Adrenal gland (tissue), 12 donors: Measurements from ENCODE around the gene LEPROT. TPM values are rescaled to one million over a fixed set of nuclear protein-coding genes. Genes with fewer than 3 reads are reported as not detected.

ENCODE experiments used
- DNase-seq, 7 donors: peaks; one replicate each; pipeline ENCODE4 v3.0.0-alpha.2; 2019 to 2020
- H3K27ac ChIP-seq, 5 donors: fragments of 200-600 bp; sonication (generic) in 4 of 5; 1 replicate in 3 of 5; 2 replicates in 2 of 5; pipeline versions ENCODE4 v1.5.1 to v1.8.0; 2016 to 2020; ENCODE audit warnings: mild to moderate bottlenecking in 1 of 5
- H3K27me3 ChIP-seq: fragments of 200-600 bp; 2 replicates; pipeline ENCODE4 v1.8.0; 2021
- H3K36me3 ChIP-seq, 2 donors: fragments of 200-600 bp; replicated peaks in 1 of 2; 1 replicate in 1 of 2; 2 replicates in 1 of 2; pipeline versions ENCODE4 v1.5.1 to v1.8.0; 2018 to 2022
- H3K4me1 ChIP-seq, 2 donors: fragments of 200-600 bp; replicated peaks in 1 of 2; 1 replicate in 1 of 2; 2 replicates in 1 of 2; pipeline versions ENCODE4 v1.5.1 to v1.8.0; 2018 to 2021
- H3K4me3 ChIP-seq, 4 donors: fragments of 200-600 bp; sonication (generic) in 3 of 4; one replicate each; pipeline ENCODE4 v1.5.1; 2016 to 2018
- H3K9me3 ChIP-seq, 3 donors: fragments of 200-600 bp; sonication (generic) in 1 of 3; replicated peaks in 1 of 3; 1 replicate in 2 of 3; 2 replicates in 1 of 3; pipeline versions ENCODE4 v1.5.1 to v1.8.0; 2016 to 2021
- CTCF ChIP-seq, 6 experiments: fragments of 450-650 bp in 4 of 6; fragments of 200-600 bp in 2 of 6; sonication (generic) in 1 of 6; IDR thresholded peaks; 1 replicate in 5 of 6; 2 replicates in 1 of 6; pipeline versions ENCODE4 v1.5.1 to v1.8.0; 2016 to 2021; ENCODE audit warnings: antibody characterized with exemption in 6 of 6, mild to moderate bottlenecking in 2 of 6, moderate library complexity in 1 of 6
- POLR2A ChIP-seq, 2 donors: fragments of 450-650 bp; IDR thresholded peaks; one replicate each; pipeline ENCODE4 v1.6.1; 2017; ENCODE audit warnings: antibody characterized with exemption in 2 of 2, mild to moderate bottlenecking in 2 of 2, moderate library complexity in 1 of 2
- WGBS, 4 donors: extraction: QIAGEN DNeasy Blood & Tissue Kit in 2 of 4; methylation state at CpG; one replicate each; pipeline versions ENCODE4 v1.1.5 to v1.1.7; 2013 to 2017; 5-methylcytosine and 5-hydroxymethylcytosine counted together
- intact Hi-C, 2 donors: fragments of 100-400 bp; cut with DNase I; formaldehyde crosslinking; loops; one replicate each; pipeline versions ENCODE4 v1.14.1 to v1.15.0; 2022 to 2023
- polyA plus RNA-seq, 3 donors: library from polyadenylated mRNA; stranded (reverse); fragments of 200-250 nt in 2 of 3; fragments of 350-450 nt in 1 of 3; fragmentation: Illumina TruSeq in 1 of 3; extraction: RNeasy Lipid Tissue Mini Kit (QIAGEN cat#74804) in 1 of 3; gene quantifications; one replicate each; pipeline ENCODE4 v1.2.3, GENCODE V29; 2013 to 2014
- total RNA-seq, 9 donors: library from RNA; depleted of rRNA in 4 of 9; stranded (reverse); fragments of >200 nt in 4 of 9; fragments of 120-200 nt in 1 of 9; fragmentation: NEBNext Ultra II Directional in 1 of 9; extraction: Animal tissue kit (Norgen Biotek cat#: 25700) in 1 of 9; gene quantifications; one replicate each; pipeline versions ENCODE4 v1.1.0 to v1.2.4, GENCODE V29; 2013 to 2023
- donor health status: healthy with polysubstance abuse.
- donor health status: Bipolar disorder and iron deficiency.
- donor health status: DM: yes; HTN: yes; CAD: no.
- donor health status: DM: no; HTN: no; CAD: no.
- donor health status: DM: no; HTN: no; CAD: no.
- donor health status: DM: yes; HTN: yes; CAD: no.

LEPROT gene
- total and polyA plus RNA-seq, 12 donors, result 35.4 to 155 (median 93.1) TPM

DNA sequence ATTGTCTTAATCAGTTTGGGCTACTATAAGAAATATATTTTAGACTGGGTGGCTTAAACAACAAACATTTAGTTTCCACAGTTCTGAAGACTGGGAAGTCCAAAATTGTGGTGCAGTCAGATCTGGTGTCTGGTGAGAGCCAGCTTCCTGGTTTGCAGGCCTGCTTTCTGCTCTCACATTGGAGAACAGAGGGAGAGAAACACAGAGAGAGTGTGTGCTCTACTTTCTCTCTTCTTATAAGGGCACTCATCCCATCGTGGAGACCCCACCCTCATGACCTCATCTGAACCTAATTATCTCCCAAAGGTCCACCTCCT, 4.1 kb downstream of the LEPROT start:
- Histone ChIP-seq H3K9me3 (no peaks in the 10 kb centered on the region), H3K36me3 (peaks cover 0 to 29% of the 10 kb centered on the region in 2 donors), H3K27me3 (no peaks in the 10 kb centered on the region), H3K4me3 (no peak overlapping the region), H3K27ac (peak overlapping the region; percentile 69 to 100 (median 99)), H3K4me1 (peaks cover 22 to 44% of the 10 kb centered on the region in 2 donors)
- TF ChIP-seq POLR2A (IDR thresholded peaks at IDR 0.05) (no peak), CTCF (IDR thresholded peaks at IDR 0.05) (no peak)
- WGBS, 4 donors, result 58 to 77% (median 76%) methylated on average over 1 of the region's 1 CpG
- intact Hi-C loops, result loop anchor here in 1 of 2 donors (10.0 kb wide), 1 partner anchor 170 kb away; no protein-coding TSS in a partner anchor
- no peak for DNase-seq

DNA sequence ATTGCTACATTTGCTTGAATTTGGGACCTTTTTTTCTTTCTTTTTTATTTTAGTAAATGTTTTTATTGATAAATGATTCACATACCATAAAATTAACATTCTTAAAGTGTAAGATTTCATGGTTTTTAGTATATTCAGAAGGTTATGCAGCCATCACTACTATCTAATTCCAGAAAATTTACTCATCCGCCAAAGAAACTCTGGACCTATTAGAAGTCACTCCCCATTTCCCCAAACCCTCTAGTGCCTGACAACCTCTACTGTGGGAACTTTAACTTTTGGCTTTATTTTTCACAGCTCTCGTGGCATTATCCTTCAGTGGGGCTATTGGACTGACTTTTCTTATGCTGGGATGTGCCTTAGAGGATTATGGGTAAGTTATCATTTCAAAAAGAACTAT, 4.5 kb downstream of the LEPROT start:
- WGBS, 4 donors, result 92 to 100% (median 95%) methylated on average over 2 of the region's 2 CpGs
- peaks cover 27 to 48% of the 10 kb centered on the region in 2 donors for H3K4me1 ChIP-seq
- peak overlapping the region in 3 of 5 donors; percentile 70 to 100 (median 99) for H3K27ac ChIP-seq
- no peaks in the 10 kb centered on the region for H3K27me3 ChIP-seq
- TF ChIP-seq POLR2A (IDR thresholded peaks at IDR 0.05) (no peak), CTCF (IDR thresholded peaks at IDR 0.05) (no peak)
- DNase-seq, result no peak
- peaks cover 0 to 29% of the 10 kb centered on the region in 2 donors for H3K36me3 ChIP-seq
- H3K9me3 ChIP-seq, result no peaks in the 10 kb centered on the region
- H3K4me3 ChIP-seq, result no peak overlapping the region
- intact Hi-C loops, result loop anchor here in 1 of 2 donors (10.0 kb wide), 1 partner anchor 170 kb away; no protein-coding TSS in a partner anchor

DNA sequence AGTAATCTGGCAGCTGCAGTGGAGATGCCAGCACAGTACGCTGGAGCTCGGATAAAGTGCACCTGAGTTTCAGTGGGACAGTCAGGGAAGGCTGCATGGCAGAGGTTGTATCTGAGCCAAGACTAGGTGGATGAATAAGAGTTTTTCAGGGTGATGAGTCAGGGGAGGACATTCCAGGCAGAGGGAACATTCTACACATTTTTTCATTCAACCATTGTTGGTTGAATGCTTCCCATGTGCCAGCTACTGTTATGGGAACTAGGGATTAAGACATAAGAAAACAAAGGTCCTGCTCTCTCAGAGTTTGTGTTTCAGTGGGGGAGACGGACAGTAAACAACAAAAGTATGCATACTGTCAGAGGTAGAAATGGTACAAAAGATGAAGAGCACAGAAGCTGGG, 5.2 kb downstream of the LEPROT start:
- Histone ChIP-seq H3K4me3 (no peak overlapping the region), H3K27ac (peak overlapping the region in 2 of 5 donors; percentile 16 to 56), H3K4me1 (peaks cover 34 to 55% of the 10 kb centered on the region in 2 donors), H3K27me3 (no peaks in the 10 kb centered on the region), H3K36me3 (peaks cover 0 to 29% of the 10 kb centered on the region in 2 donors), H3K9me3 (no peaks in the 10 kb centered on the region)
- DNase-seq, result no peak
- intact Hi-C loops, result loop anchor here in 1 of 2 donors (10.0 kb wide), 1 partner anchor 171 kb away; no protein-coding TSS in a partner anchor
- WGBS, 4 donors, result 92 to 95% (median 95%) methylated on average over 3 of the region's 3 CpGs
- TF ChIP-seq CTCF (IDR thresholded peaks at IDR 0.05), result no peak
- no peak for TF ChIP-seq POLR2A (IDR thresholded peaks at IDR 0.05)

DNA sequence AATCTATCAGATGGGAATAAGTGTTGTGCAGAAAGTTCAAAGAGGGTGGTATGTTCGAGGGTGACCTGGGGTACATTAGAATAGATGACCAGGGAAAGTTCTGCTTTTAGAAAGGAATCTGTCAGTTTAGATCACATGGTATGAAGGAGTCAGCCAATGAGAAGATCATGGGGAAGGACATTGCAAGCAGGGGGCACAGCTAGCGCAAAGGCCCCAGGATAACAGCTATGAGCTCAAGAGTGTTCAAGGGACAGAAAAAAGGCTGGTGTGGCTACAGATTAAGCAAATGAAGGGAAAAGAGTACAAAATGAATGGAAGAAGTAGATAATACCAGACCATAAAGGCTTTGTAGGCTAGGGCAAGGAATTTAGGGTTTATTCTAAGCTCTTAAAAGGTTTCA, 8.6 kb downstream of the LEPROT start:
- Histone ChIP-seq H3K27me3 (no peaks in the 10 kb centered on the region), H3K9me3 (no peaks in the 10 kb centered on the region), H3K4me1 (peaks cover 19 to 42% of the 10 kb centered on the region in 2 donors), H3K4me3 (no peak overlapping the region), H3K27ac (peak overlapping the region in 4 of 5 donors; percentile 25 to 85 (median 66)), H3K36me3 (peaks cover 0 to 45% of the 10 kb centered on the region in 2 donors)
- TF ChIP-seq POLR2A (IDR thresholded peaks at IDR 0.05), result no peak
- TF ChIP-seq CTCF (IDR thresholded peaks at IDR 0.05), result no peak
- intact Hi-C loops, result loop anchor here in 1 of 2 donors (10.0 kb wide), 1 partner anchor 174 kb away; no protein-coding TSS in a partner anchor
- WGBS, 4 donors, result 87 to 96% (median 93%) methylated on average over 2 of the region's 2 CpGs
- no peak for DNase-seq
